Dermis microvascular lymphatic vessel endothelial cell (primary cell): ENCODE measurements around the gene WBP1L. TPM values are rescaled to one million over a fixed set of nuclear protein-coding genes. Genes with fewer than 3 reads are reported as not detected.
"Not testable (repeated sequence)": the region's sequence is repeated elsewhere in the genome, so short reads cannot be mapped to it uniquely, and the experiment has no call there.

Experiments
- DNase-seq, 2 donors: peaks; one replicate each; pipeline versions ENCODE4 v3.0.0 to v3.0.0-alpha.2; 2010; ENCODE audit warnings: low read depth in 2 of 2
- total RNA-seq: library from RNA; depleted of rRNA; stranded (reverse); fragments of >200 nt; gene quantifications from 2 replicates; pipeline ENCODE4 v1.2.1, GENCODE V29; 2014

The WBP1L gene
- total RNA-seq, 1 donor from 2014 or later = 35.8 TPM

DNA sequence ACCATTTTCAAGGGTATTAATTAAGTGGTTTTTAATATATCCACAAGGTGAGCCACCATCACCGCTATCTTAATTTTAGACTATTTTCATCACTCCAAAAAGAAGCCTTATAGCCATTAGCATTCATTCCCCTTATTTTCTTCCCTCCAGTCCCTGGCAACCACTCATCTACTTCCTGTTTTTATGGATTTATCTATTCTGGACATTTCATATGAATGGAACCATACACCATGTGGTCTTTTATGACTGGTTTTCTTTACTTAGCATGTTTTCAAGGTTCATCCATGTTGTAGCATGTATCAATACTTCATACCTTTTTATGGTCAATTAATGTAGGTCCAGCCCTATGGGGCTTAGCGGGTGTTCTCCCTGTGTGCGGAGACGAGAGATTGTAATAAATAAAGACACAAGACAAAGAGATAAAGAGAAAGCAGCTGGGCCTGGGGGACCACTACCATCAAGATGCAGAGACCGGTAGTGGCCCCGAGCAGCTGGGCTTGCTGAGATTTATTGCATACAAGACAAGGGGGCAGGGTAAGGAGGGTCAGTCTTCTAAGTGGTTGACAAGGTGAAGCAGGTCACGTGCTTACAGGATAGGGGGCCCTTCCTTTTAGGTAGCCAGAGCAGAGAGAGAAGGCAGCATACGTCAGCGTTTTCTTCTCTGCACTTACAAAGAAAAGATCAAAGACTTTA lies 14.6 kb downstream of the WBP1L start:
- peak; percentile 39 to 59 for DNase-seq

DNA sequence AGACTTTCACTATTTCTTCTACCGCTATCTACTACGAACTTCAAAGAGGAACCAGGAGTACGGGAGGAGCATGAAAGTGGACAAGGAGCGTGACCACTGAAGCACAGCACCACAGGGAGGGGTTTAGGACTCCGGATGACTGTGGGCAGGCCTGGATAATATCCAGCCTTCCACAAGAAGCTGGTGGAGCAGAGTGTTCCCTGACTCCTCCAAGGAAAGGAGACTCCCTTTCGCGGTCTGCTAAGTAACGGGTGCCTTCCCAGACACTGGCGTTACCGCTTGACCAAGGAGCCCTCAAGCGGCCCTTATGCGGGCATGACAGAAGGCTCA lies 15.2 kb downstream of the WBP1L start:
- DNase-seq = not testable (repeated sequence)

DNA sequence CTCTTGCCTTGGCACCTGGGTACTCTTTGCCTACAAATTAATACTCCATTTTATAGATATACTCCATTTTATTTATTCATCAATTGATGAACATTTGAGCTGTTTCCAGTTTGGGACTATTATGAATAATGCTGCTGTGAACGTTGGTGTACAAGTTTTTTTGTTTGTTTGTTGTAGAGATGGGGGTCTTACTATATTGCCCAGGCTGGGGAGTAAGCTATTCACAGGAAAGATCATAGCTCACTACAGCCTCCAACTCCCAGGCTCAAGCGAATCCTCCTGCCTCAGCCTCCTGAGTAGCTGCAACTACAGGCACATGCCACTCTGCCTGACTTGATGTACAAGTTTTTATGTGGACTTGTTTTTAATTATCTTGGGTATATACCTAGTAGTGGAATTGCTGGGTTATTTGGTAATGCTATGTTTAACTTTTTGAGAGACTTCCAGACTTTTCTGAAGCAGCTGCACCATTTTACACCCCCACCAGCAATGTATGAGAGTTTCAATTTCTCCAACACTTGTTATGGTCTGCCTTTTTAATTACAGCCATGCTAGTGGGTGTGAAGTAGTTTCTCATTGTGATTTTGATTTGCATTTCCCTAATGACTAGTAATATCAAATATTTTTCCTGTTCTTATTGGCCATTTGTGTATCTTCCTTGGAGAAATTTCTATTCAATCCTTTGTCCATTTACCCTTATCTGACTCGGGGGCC lies 15.9 kb downstream of the WBP1L start:
- no peak for DNase-seq

GRCh38 chr10:102761981-102762380 lies 18.2 kb downstream of the WBP1L start:
- DNase-seq = no peak

- DNase-seq = no peak
These were observed 18.8 kb downstream of the WBP1L start for GRCh38 chr10:102762401-102763015.

DNA sequence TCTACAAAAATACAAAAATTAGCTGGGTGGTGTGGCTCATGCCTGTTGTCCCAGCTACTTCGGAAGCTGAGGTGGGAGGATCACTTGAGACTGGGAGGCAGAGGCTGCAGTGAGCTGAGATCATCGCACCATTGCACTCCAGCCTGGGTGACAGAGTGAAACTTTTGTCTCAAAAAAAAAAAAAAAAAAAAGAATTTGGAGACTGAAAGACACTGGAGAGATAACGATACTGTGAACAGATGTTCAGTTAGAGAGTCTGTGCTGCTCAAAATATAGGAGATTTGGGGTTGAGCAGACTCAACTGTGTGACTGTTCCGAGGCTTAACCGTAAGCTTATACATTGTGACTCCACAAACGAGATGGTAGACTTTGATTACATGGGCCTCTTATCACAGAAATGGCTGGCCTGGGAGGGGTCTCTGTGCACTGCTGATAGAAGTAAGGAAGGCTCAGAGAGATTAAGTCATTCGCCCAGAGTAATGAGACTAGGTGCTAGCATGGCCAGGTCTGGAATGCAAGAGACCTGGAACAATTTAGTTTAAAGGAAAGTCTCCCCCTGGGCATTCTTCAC lies 19.4 kb downstream of the WBP1L start:
- DNase-seq = no peak

GRCh38 chr10:102764470-102765161 lies 20.9 kb downstream of the WBP1L start:
- DNase-seq = no peak

- no peak for DNase-seq
These were observed 21.6 kb downstream of the WBP1L start for GRCh38 chr10:102765336-102765735.

DNA sequence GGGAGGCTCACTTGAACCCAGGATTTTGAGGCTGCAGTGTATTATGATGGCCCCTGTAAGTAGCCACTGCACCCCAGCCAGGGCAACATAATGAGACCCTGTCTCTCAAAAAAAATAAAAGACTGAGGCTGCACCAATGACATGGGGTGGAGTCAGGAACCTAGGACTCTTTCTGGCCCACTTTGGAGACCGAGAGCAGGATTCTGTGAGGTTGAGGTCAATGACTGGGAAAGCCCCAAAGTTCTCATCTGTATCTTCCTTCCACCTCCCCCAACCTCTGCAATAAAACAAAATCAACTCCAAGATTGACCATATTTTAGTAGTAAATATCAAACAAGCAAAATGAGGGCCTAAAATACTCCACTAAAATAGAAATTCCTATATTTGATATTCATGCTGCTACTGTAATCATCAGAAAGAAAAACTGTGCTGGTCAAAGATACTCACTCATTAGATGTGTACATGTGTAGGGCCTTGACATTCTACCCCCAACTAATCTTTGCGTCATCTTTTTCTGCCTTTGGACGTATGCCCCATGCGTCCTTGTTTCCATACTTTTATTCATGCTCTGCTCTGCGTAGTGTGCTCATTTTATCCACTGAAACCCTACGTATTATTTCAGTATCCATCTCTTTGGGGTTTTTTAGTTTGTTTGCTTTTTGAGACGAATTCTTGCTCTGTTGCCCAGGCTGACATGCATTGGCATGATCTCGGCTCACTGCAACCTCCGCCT lies 23.8 kb downstream of the WBP1L start:
- no peak for DNase-seq

- DNase-seq = no peak
These were observed 25.8 kb downstream of the WBP1L start for GRCh38 chr10:102769375-102770107.

- DNase-seq = no peak
These were observed 26.3 kb downstream of the WBP1L start for GRCh38 chr10:102770108-102770482.

GRCh38 chr10:102770792-102771191 lies 27.0 kb downstream of the WBP1L start:
- DNase-seq = no peak

- no peak for DNase-seq
These were observed 29.6 kb downstream of the WBP1L start for GRCh38 chr10:102773320-102773719.

GRCh38 chr10:102773986-102774385 lies 30.2 kb downstream of the WBP1L start:
- peak; percentile 80 to 84 for DNase-seq

DNA sequence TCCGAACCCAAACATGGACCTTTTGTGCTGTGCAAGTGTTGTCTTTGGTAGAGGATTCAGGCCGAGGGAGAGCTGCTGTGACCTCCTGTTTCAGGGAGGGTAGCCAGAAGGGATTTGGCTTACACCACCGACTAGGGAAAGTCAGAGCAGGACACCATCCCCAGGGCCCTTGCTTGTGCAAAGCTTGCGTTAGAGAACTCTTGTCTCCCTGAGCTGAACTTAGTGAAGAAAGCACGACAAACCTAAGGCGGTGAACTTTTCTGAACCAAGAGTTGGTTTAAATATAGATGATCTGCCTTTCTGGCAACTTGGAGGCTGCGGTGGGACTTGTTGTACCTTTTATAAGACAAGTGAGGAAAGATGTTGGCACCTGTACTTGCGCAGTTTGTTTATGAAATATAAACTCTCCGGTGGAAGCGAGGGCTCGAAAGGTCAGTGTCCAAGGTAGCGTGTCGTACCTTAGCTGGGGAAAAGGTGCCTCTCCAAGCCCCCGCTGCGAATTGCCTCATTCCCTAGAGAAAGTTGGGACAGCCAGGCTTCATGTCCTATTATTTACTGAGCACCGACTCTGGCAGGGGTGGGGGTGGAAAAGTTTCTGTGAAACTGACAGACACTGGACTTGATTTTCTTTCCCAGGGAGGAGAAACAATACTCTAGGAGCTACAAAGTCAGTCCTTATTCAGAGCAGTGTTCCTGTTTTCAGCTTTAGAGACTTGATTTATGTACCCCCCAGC lies 31.6 kb downstream of the WBP1L start:
- DNase-seq = peak in 1 of 2 donors; percentile 83

DNA sequence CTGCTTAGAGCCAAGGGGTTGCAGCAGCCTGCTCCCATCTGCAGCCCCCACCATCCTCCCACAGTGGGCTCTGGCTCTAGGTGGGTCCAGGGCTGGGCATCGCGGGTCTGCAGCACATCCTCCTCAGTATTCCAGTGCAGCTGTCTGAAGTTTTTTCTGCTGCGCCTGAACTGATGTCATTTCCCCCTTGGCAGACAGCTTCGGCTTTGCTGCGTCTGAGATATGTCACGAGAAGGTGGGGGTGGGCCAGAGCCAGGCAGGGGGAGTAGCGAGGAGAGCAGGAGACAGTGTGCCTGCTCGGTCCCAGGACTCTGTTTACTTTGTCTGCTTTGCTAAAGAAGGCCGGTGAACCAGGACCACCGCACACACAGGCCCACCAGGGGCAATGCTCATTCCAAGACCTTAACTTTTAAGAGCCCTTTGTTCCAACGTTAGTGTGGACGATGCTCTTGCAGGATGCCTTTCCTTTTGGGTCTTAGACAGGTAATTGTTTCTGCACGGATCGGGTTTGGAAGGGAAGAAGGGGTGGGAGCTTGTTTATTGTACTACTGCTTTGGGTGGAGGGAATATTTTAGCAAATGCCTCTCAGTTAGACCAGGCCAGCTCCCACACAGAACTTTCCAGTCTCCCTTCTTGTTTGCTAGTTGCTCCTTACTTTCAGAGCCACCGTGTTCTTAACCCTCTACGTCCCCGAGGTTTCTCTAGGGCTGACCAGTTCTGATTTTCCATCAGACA lies 32.4 kb downstream of the WBP1L start:
- DNase-seq = peak in 1 of 2 donors; percentile 97

DNA sequence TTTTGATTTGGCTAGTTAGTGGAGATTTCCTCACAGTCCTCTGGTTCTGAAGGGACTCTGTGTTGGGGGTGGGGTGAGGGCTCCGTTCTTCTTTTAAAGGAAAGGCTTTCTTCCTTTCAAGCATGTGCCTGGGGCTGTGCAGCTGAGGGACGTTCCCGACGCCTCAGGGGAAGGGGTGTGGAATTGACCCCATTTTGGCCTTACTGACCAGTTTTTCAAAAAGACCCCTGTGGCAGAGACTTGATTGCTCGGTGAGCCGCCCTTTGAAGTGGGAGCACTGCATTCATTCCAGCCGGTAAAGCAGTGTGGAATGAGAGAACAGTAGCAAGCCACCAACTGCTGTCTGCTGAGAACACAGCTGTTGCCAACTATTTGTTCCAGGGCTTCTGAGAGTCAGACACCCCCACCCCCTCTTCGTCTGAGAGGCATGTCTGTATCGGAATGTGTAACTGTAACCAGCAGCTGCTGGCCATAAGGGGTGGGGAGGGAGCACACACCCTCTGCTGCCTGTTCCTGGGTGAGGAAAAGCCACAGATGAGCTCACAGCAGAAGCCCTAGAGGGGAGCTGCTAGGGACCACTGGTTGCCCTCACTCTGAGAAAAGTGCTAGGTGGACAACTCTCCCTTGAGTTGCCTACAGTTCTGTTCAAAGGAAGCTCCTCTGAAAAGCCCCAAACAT lies 33.2 kb downstream of the WBP1L start:
- DNase-seq = peak in 1 of 2 donors; percentile 89

DNA sequence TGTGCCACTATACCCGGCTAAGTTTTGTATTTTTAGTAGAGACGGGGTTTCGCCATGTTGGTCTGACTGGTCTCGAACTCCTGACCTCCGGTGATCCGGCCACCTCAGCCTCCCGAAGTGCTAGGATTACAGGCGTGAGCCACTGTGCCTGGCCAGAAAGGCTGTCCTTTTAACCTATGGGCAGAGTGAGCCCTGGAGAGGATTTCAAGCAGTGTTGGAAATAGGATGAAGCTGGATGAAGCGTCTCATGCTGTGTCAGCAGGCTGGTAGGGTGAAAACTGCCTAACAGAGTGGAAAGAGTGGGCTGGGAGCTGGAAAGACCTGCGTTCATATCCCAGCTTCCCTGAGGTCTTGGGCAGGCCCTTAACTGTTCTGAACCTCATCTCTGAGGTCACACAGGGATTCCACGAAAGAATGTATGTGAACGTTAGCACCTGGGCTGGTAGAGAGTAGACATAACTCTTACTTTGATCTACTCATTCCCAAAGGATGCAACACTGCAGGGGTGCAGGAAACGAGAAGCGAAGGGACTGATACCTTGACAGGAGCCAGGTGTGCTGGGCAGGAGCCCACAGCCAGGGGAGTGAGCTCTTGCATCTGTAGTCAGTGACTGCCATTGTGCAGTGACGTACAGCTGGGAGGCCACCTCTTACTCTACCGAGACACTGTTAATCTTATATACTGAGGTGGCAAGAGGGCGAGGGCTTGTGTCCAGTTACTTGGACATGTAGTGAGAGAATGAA lies 34.1 kb downstream of the WBP1L start:
- no peak for DNase-seq
